ENCODE data around the gene CRYAB.

The CRYAB gene

DNA sequence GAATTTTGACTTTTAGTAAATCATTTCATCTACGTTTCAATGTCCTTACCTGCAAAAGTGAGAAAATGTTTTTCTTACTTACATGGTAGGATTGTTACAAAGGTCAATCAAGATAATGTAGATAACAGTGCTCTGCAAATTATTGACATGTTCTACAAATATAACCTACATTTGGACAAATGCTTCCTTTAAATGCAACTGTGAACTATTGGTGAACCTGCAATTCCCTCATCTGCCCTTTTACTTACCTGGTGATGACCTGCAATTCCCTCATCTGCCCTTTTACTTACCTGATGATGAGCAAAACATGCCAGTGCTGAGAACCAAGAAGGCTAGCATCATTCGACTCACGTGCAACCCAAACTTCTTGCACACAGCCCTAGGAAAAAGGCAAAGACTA, 51.3 kb downstream of the CRYAB start:
- DNase-seq (ENCODE audit: low read depth), result no peak
- H3K4me3 ChIP-seq (ENCODE audit: low read depth, low read length), result no peak overlapping the region
